Measurements from ENCODE around the gene STOML1. TPM values are rescaled to one million over a fixed set of nuclear protein-coding genes. Genes with fewer than 3 reads are reported as not detected.

Gene STOML1
- total and polyA plus RNA-seq, 10 of the 15 experiments (the other 5 are each of a cell fraction or from before 2014, with no cell fraction given): 0.14 to 13.6 (median 8.3) TPM

DNA sequence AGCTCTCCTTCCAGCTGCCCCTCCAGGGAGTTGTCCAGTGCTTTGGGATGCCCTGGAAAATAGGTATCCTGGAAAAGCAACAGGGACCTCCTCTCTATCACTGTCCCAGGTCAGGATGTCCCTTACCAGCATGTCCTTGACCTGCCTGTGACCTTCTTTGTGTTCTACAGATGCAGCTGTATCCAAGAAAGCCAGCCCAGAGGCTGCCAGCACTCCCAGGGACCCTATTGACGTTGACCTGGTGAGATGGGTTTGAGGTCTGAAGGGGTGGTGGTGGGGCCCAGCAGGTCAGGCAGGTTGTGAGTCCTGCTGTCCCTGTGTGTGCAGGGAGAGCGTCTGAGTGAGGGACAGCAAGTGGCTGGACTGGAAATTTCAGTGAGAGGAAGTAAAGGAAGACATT is 32.6 kb upstream of the STOML1 start:
- Histone ChIP-seq H3K36me3 (ENCODE audit: control insufficient read depth in 2 of 2, insufficient read depth in 2 of 2, low read length in 1 of 2) (peaks cover 30 to 33% of the 10 kb centered on the region in 2 experiments), H3K4me1 (ENCODE audit: control insufficient read depth, insufficient read depth, low read length) (no peaks in the 10 kb centered on the region), H3K79me2 (ENCODE audit: control insufficient read depth, insufficient read depth, low read length) (peaks cover 6% of the 10 kb centered on the region), H3K27ac (ENCODE audit: control insufficient read depth, insufficient read depth) (no peak overlapping the region), H3K27me3 (replicated peaks in 1 of 2; ENCODE audit: control insufficient read depth in 2 of 2, insufficient read depth in 2 of 2, low read length in 1 of 2) (no peaks in the 10 kb centered on the region), H3K9ac (ENCODE audit: control insufficient read depth, insufficient read depth, low read length) (no peak overlapping the region), H3K4me2 (ENCODE audit: control insufficient read depth, insufficient read depth) (no peak overlapping the region), H4K20me1 (ENCODE audit: control insufficient read depth, insufficient read depth) (no peaks in the 10 kb centered on the region; the same call in 1 of the 2 replicates), H3K4me3 (no peak overlapping the region), H2AFZ (ENCODE audit: control insufficient read depth, low read depth, low read length) (no peak overlapping the region), H3K9me3 (replicated peaks; ENCODE audit: control insufficient read depth, insufficient read depth, low read length) (no peaks in the 10 kb centered on the region)
- DNase-seq (ENCODE audit: low read depth, low spot score) (no peak), FAIRE-seq (no peak), ATAC-seq (no peak)
- TF ChIP-seq, protein P1, sequence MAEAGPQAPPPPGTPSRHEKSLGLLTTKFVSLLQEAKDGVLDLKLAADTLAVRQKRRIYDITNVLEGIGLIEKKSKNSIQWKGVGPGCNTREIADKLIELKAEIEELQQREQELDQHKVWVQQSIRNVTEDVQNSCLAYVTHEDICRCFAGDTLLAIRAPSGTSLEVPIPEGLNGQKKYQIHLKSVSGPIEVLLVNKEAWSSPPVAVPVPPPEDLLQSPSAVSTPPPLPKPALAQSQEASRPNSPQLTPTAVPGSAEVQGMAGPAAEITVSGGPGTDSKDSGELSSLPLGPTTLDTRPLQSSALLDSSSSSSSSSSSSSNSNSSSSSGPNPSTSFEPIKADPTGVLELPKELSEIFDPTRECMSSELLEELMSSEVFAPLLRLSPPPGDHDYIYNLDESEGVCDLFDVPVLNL (IDR thresholded peaks at IDR 0.05; ENCODE audit: low read depth, low read length): no peak
- TF ChIP-seq BRCA1 (IDR thresholded peaks at IDR 0.05; ENCODE audit: low read depth, low read length) (no peak), BCL11A (IDR thresholded peaks at IDR 0.05; ENCODE audit: low read depth, low read length) (no peak), FOS (IDR thresholded peaks at IDR 0.05; ENCODE audit: borderline replicate concordance, extremely low read depth, insufficient read length) (no peak), ZNF24 (IDR thresholded peaks at IDR 0.05) (no peak), ESRRA (IDR thresholded peaks at IDR 0.05; ENCODE audit: low read length) (no peak), FOXM1 (IDR thresholded peaks at IDR 0.05; ENCODE audit: low read depth, low read length) (no peak), KLF5 (IDR thresholded peaks at IDR 0.05; ENCODE audit: partially characterized antibody) (no peak), EZH2 (IDR thresholded peaks at IDR 0.05; ENCODE audit: borderline replicate concordance, control insufficient read depth, low read depth, low read length) (no peak), BMI1 (IDR thresholded peaks at IDR 0.05; ENCODE audit: borderline replicate concordance) (no peak), EP300 (IDR thresholded peaks at IDR 0.05; ENCODE audit: borderline replicate concordance in 1 of 2, control insufficient read depth in 1 of 2, low read depth in 2 of 2, low read length in 2 of 2) (no peak), SP1 (IDR thresholded peaks at IDR 0.05; ENCODE audit: low read depth, low read length) (no peak), SRF (IDR thresholded peaks at IDR 0.05; ENCODE audit: low read depth in 2 of 2, low read length in 2 of 2) (no peak)
- TF ChIP-seq, protein P2, sequence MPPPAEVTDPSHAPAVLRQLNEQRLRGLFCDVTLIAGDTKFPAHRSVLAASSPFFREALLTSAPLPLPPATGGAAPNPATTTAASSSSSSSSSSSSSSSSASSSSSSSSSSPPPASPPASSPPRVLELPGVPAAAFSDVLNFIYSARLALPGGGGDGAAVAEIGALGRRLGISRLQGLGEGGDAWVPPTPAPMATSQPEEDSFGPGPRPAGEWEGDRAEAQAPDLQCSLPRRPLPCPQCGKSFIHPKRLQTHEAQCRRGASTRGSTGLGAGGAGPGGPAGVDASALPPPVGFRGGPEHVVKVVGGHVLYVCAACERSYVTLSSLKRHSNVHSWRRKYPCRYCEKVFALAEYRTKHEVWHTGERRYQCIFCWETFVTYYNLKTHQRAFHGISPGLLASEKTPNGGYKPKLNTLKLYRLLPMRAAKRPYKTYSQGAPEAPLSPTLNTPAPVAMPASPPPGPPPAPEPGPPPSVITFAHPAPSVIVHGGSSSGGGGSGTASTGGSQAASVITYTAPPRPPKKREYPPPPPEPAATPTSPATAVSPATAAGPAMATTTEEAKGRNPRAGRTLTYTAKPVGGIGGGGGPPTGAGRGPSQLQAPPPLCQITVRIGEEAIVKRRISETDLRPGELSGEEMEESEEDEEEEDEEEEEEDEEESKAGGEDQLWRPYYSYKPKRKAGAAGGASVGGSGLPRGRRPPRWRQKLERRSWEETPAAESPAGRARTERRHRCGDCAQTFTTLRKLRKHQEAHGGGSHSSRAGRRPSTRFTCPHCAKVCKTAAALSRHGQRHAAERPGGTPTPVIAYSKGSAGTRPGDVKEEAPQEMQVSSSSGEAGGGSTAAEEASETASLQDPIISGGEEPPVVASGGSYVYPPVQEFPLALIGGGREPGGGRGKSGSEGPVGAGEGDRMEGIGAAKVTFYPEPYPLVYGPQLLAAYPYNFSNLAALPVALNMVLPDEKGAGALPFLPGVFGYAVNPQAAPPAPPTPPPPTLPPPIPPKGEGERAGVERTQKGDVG (CRISPR knock-in tag; IDR thresholded peaks at IDR 0.05): no peak
- CTCF ChIA-PET: no interaction called here
- BruUV-seq (replicated peaks): no TSS peak
- 42% methylated on average over 2 of the region's 2 CpGs for WGBS (ENCODE audit: insufficient coverage, insufficient replicate concordance, low lambda C conversion rate, missing lambda C conversion rate)
- in situ Hi-C loops (cut with MboI) (no loop called here), intact Hi-C loops (cut with micrococcal nuclease; ENCODE audit: unreplicated experiment) (loop anchor here (5.0 kb wide), 1 partner anchor 52 kb away; no protein-coding TSS in a partner anchor)
- RAD21 ChIA-PET (ENCODE audit: unreplicated experiment): no interaction called here
- SMC1A ChIA-PET (ENCODE audit: uncharacterized antibody, unreplicated experiment): interaction anchor here (0.7 to 1.2 kb wide), 3 partner anchors 14 to 52 kb away, joined by 3 read pairs; no protein-coding TSS in a partner anchor
- POLR2A ChIA-PET: interaction anchor here (0.9 kb wide), 1 partner anchor 17 kb away, joined by 3 read pairs; no protein-coding TSS in a partner anchor
